Fibroblast of mammary gland (primary cell): ENCODE results near the gene ARID1B.

Experiments
- DNase-seq: peaks from one replicate; pipeline ENCODE4 v3.0.0-alpha.2; 2010; ENCODE audit warnings: low read depth
- H3K4me3 ChIP-seq: 2 replicates; pipeline ENCODE4 v1.5.1; 2011; ENCODE audit warnings: low read depth, mild to moderate bottlenecking, low read length, moderate library complexity; ENCODE audit not compliant: control insufficient read depth
- TF ChIP-seq, protein P1 (sequence below): conservative IDR thresholded peaks from 2 replicates; pipeline ENCODE4 v1.5.1; 2011; ENCODE audit warnings: low read depth, low read length, inconsistent platforms; ENCODE audit not compliant: control insufficient read depth, insufficient read depth

ARID1B gene

GRCh38 chr6:157134402-157135047 is 357.3 kb downstream of the ARID1B start:
- TF ChIP-seq, protein P1, sequence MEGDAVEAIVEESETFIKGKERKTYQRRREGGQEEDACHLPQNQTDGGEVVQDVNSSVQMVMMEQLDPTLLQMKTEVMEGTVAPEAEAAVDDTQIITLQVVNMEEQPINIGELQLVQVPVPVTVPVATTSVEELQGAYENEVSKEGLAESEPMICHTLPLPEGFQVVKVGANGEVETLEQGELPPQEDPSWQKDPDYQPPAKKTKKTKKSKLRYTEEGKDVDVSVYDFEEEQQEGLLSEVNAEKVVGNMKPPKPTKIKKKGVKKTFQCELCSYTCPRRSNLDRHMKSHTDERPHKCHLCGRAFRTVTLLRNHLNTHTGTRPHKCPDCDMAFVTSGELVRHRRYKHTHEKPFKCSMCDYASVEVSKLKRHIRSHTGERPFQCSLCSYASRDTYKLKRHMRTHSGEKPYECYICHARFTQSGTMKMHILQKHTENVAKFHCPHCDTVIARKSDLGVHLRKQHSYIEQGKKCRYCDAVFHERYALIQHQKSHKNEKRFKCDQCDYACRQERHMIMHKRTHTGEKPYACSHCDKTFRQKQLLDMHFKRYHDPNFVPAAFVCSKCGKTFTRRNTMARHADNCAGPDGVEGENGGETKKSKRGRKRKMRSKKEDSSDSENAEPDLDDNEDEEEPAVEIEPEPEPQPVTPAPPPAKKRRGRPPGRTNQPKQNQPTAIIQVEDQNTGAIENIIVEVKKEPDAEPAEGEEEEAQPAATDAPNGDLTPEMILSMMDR: no peak
- no peak for DNase-seq
- no peak overlapping the region for H3K4me3 ChIP-seq

- H3K4me3 ChIP-seq: no peak overlapping the region
- TF ChIP-seq, protein P1: no peak
- peak; percentile 31 for DNase-seq
These were observed 358.5 kb downstream of the ARID1B start for GRCh38 chr6:157135691-157136090.

GRCh38 chr6:157137501-157137900 is 360.3 kb downstream of the ARID1B start:
- no peak for DNase-seq
- TF ChIP-seq, protein P1: no peak
- H3K4me3 ChIP-seq: no peak overlapping the region

- no peak for DNase-seq
- TF ChIP-seq, protein P1: peak; percentile 12
These were observed 362.0 kb downstream of the ARID1B start for GRCh38 chr6:157139054-157139708.

DNA sequence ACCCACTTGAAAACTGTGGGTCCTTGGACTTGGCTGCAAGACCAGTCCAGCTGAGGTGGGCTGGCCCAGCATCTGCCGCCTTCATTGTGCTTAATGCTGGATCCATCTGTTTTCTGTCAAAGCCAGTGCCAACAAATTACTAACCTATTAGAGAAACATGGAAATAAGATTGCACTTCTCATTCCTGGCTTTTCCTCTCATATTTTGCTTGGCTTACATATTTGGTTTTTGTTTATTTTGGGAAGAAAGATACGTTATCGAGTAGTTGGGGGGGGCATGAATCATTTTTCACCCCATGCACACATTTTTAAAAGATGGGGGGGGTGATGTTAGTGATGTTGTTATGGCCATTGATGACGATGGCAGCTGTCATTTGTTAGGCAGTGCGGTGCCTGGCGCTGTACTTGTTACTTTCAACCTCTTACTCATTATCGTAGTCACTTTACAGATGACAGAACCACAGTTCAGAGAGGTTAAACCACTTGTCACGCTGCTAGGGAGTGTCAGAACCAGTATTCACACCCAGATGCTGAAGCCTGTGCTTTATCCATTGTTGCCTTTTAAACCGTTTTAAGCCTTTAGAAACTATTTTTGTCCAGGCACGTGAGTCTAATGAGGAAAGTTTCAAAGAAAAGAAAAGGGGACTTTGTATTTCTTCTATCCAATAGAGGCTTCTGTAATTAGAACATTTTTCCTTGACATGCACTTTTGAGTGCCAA is 366.2 kb downstream of the ARID1B start:
- DNase-seq: peak; percentile 96
- TF ChIP-seq, protein P1: no peak
- H3K4me3 ChIP-seq: no peak overlapping the region

More at GRCh38 chr6:157139054-157139708, 362.0 kb downstream of the ARID1B start:
- no peak overlapping the region for H3K4me3 ChIP-seq

DNA sequence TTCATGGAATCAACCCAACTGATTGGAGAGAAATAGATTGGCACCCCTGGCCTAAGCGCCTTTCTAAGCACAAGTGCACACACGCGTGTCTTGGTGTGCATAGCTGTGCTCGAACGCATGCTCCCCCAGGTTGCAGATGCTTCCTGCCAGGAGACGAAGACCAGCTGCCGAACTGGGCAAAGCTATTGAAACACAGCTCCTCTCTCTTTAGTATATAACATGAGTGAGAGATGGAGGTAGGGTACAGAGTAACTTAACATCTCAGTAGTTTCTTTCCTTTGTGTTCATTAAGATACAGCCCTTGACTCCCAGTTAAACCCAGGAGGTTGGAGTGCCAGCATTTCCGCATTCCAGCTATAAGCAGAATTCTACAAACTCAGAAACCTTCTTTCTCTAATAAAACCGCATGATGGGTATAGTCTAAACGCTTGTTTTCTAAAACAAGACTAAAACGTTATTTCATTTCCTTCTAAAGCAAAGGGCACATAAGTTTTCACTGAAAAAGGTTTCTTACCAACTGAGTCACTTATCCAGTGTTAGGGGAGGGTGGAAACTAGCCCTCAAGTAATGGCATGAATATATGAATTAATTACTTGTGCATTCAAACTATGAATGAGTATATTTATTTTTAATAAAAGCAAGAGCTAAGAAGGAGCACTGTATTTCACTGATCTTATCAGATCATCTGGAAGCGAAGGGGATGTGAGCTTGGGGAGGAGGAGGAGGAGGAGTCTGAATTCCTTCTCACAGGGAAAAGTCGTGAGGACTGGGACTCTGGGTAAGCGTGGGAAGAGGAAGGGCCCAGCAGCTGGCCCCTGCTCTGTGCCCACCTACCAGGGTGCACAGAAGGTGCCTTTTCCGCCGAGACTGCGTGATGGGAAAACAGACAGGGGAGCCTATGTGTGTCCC is 367.0 kb downstream of the ARID1B start:
- DNase-seq: peak; percentile 46
- H3K4me3 ChIP-seq: no peak overlapping the region
- TF ChIP-seq, protein P1: no peak
